ENCODE results near the gene BABAM2.
A peak's percentile ranks its signal among the peaks of the same experiment; 100 is the strongest.
"Not testable (repeated sequence)": the region's sequence is repeated elsewhere in the genome, so short reads cannot be mapped to it uniquely, and the experiment has no call there.

The BABAM2 gene

GRCh38 chr2:28322456-28322855, 431.9 kb downstream of the BABAM2 start:
- DNase-seq = no peak

- no peak for DNase-seq
Measured at GRCh38 chr2:28322981-28323396, 432.5 kb downstream of the BABAM2 start.

- no peak for DNase-seq
Measured at GRCh38 chr2:28325173-28325566, 434.6 kb downstream of the BABAM2 start.

- DNase-seq = no peak
Measured at GRCh38 chr2:28325567-28326468, 435.3 kb downstream of the BABAM2 start.

GRCh38 chr2:28326469-28326805, 435.9 kb downstream of the BABAM2 start:
- DNase-seq = no peak

- DNase-seq = no peak
Measured at GRCh38 chr2:28326881-28327505, 436.5 kb downstream of the BABAM2 start.

- no peak for DNase-seq
Measured at GRCh38 chr2:28327581-28327955, 437.0 kb downstream of the BABAM2 start.

- no peak for DNase-seq
Measured at GRCh38 chr2:28327956-28328922, 437.7 kb downstream of the BABAM2 start.

- no peak for DNase-seq
Measured at GRCh38 chr2:28329184-28329583, 438.7 kb downstream of the BABAM2 start.

GRCh38 chr2:28330722-28331121, 440.2 kb downstream of the BABAM2 start:
- not testable (repeated sequence) for DNase-seq

- not testable (repeated sequence) for DNase-seq
Measured at GRCh38 chr2:28331797-28332196, 441.3 kb downstream of the BABAM2 start.

GRCh38 chr2:28332696-28333095, 442.2 kb downstream of the BABAM2 start:
- no peak for DNase-seq

- DNase-seq = no peak
Measured at GRCh38 chr2:28333606-28334526, 443.3 kb downstream of the BABAM2 start.

- peak; percentile 72 for DNase-seq
Measured at GRCh38 chr2:28334527-28334894, 444.0 kb downstream of the BABAM2 start.

- DNase-seq = not testable (repeated sequence)
Measured at GRCh38 chr2:28335265-28335664, 444.7 kb downstream of the BABAM2 start.

GRCh38 chr2:28335666-28336065, 445.1 kb downstream of the BABAM2 start:
- no peak for DNase-seq

GRCh38 chr2:28336264-28336980, 445.9 kb downstream of the BABAM2 start:
- no peak for DNase-seq

GRCh38 chr2:28336982-28337627, 446.6 kb downstream of the BABAM2 start:
- DNase-seq = no peak

GRCh38 chr2:28338046-28338817, 447.7 kb downstream of the BABAM2 start:
- DNase-seq = no peak

- DNase-seq = no peak
Measured at GRCh38 chr2:28338831-28339321, 448.3 kb downstream of the BABAM2 start.

Data from hematopoietic multipotent progenitor cell treated with erythropoietin and hydrocortisone succinate and interleukin-3 and kit ligand, for 6 days (in vitro differentiated cells).